ENCODE results near the gene AP1B1. TPM values are rescaled to one million over a fixed set of nuclear protein-coding genes. Genes with fewer than 3 reads are reported as not detected.

The AP1B1 gene
- total RNA-seq, 1 experiment from 2014 or later: 101 TPM

DNA sequence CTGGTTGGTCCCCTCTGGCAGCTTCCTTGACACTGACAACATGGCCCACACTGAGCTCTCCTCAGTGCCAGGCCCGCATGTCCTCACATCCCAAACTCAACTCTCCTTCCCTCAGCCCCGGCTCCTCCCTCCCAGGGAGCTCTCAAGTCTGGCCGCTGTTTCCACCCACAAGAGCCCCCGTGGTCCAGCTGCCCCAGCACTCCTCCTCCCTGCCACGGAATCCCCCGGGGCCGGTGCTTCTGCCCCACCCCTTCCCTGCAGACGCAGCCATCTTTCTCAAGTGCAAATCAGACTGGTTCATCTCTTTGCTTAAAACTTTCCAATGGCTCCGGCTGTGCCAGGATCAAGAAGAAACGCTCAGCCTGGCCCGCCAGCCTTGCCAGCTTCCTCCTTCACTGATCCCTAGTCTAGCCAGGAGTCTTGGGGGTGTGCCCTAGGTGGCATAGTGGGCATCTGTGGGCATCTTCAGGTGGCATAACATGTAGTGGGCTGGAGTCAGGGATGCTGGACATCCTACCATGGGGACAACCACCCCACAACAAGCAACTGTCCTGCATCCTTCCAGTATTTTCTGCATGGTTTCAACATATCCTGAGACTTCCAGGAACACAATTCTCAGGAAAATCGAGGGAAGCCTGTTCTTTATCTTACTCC is 50.6 kb downstream of the AP1B1 start:
- ChIA-PET CTCF (no interaction called here), POLR2A (no interaction called here)
- Mint-ChIP-seq H3K27ac (ENCODE audit: unreplicated experiment) (no peak overlapping the region), H3K36me3 (ENCODE audit: insufficient read depth, unreplicated experiment) (peaks cover 46% of the 10 kb centered on the region), H3K4me1 (ENCODE audit: low read depth, unreplicated experiment) (peaks cover 4% of the 10 kb centered on the region), H3K27me3 (ENCODE audit: insufficient read depth, unreplicated experiment) (no peaks in the 10 kb centered on the region), H3K4me3 (ENCODE audit: unreplicated experiment) (no peak overlapping the region), H3K9me3 (ENCODE audit: unreplicated experiment) (no peaks in the 10 kb centered on the region)
- H3K4me1 ChIP-seq: peaks cover 6% of the 10 kb centered on the region; the same call in 1 of the 2 replicates
- DNase-seq: no peak
- no TSS peak for BruUV-seq (replicated peaks)
- H3K9me3 ChIP-seq: no peaks in the 10 kb centered on the region
- TF ChIP-seq, protein P1, sequence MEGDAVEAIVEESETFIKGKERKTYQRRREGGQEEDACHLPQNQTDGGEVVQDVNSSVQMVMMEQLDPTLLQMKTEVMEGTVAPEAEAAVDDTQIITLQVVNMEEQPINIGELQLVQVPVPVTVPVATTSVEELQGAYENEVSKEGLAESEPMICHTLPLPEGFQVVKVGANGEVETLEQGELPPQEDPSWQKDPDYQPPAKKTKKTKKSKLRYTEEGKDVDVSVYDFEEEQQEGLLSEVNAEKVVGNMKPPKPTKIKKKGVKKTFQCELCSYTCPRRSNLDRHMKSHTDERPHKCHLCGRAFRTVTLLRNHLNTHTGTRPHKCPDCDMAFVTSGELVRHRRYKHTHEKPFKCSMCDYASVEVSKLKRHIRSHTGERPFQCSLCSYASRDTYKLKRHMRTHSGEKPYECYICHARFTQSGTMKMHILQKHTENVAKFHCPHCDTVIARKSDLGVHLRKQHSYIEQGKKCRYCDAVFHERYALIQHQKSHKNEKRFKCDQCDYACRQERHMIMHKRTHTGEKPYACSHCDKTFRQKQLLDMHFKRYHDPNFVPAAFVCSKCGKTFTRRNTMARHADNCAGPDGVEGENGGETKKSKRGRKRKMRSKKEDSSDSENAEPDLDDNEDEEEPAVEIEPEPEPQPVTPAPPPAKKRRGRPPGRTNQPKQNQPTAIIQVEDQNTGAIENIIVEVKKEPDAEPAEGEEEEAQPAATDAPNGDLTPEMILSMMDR (IDR thresholded peaks at IDR 0.05; ENCODE audit: insufficient read depth in 1 of 2, low read depth in 1 of 2, low read length in 1 of 2, severe bottlenecking in 1 of 2, unreplicated experiment in 1 of 2): no peak
- no peaks in the 10 kb centered on the region for H3K27me3 ChIP-seq (replicated peaks; ENCODE audit: control insufficient read depth, insufficient read depth, low read length)
- peaks cover 1% of the 10 kb centered on the region for H3K36me3 ChIP-seq (ENCODE audit: control insufficient read depth, insufficient read depth, low read length)
- intact Hi-C loops (cut with micrococcal nuclease; ENCODE audit: unreplicated experiment): no loop called here
- H3K4me3 ChIP-seq (ENCODE audit: low read depth, low read length): no peak overlapping the region

GRCh38 chr22:29336751-29337490 is 51.4 kb downstream of the AP1B1 start:
- Histone ChIP-seq H3K36me3 (ENCODE audit: control insufficient read depth, insufficient read depth, low read length) (peaks cover 1% of the 10 kb centered on the region), H3K27me3 (replicated peaks; ENCODE audit: control insufficient read depth, insufficient read depth, low read length) (no peaks in the 10 kb centered on the region), H3K4me1 (no peaks in the 10 kb centered on the region), H3K9me3 (no peaks in the 10 kb centered on the region), H3K4me3 (ENCODE audit: low read depth, low read length) (no peak overlapping the region)
- Mint-ChIP-seq H3K4me3 (ENCODE audit: unreplicated experiment) (no peak overlapping the region), H3K27me3 (ENCODE audit: insufficient read depth, unreplicated experiment) (no peaks in the 10 kb centered on the region), H3K36me3 (ENCODE audit: insufficient read depth, unreplicated experiment) (peaks cover 48% of the 10 kb centered on the region), H3K27ac (ENCODE audit: unreplicated experiment) (no peak overlapping the region), H3K9me3 (ENCODE audit: unreplicated experiment) (no peaks in the 10 kb centered on the region), H3K4me1 (ENCODE audit: low read depth, unreplicated experiment) (no peaks in the 10 kb centered on the region)
- no TSS peak for BruUV-seq (replicated peaks)
- CTCF ChIA-PET: interaction anchor here (0.5 kb wide), 1 partner anchor 32 kb away, joined by 4 read pairs; no protein-coding TSS in a partner anchor
- intact Hi-C loops (cut with micrococcal nuclease; ENCODE audit: unreplicated experiment): no loop called here
- TF ChIP-seq, protein P1 (IDR thresholded peaks at IDR 0.05; ENCODE audit: insufficient read depth in 1 of 2, low read depth in 1 of 2, low read length in 1 of 2, severe bottlenecking in 1 of 2, unreplicated experiment in 1 of 2): no peak
- POLR2A ChIA-PET: no interaction called here
- DNase-seq: no peak

DNA sequence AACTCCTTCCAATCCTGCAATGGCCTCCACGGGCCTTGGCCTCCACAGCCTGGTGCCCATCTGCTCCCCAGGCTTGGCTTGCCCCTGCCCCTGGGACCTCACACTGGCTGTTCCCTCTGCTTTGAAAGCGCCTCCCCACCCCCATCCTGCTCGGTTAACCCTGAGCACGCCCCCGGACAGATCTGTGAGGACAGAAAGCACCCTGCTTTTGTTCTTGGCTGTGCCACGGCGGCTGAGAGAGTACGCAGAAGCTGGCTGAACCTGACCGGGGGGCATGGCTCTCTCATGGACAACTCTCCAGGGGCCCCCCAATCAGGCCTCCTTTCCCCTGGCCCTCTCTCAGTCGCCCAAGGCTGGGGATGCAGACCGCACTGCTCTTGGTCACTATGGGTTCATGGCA is 52.7 kb downstream of the AP1B1 start:
- Mint-ChIP-seq H3K4me3 (ENCODE audit: unreplicated experiment) (no peak overlapping the region), H3K9me3 (ENCODE audit: unreplicated experiment) (no peaks in the 10 kb centered on the region), H3K36me3 (ENCODE audit: insufficient read depth, unreplicated experiment) (peaks cover 36% of the 10 kb centered on the region), H3K4me1 (ENCODE audit: low read depth, unreplicated experiment) (no peaks in the 10 kb centered on the region), H3K27ac (ENCODE audit: unreplicated experiment) (no peak overlapping the region), H3K27me3 (ENCODE audit: insufficient read depth, unreplicated experiment) (no peaks in the 10 kb centered on the region)
- Histone ChIP-seq H3K4me1 (no peaks in the 10 kb centered on the region), H3K36me3 (ENCODE audit: control insufficient read depth, insufficient read depth, low read length) (peaks cover 1% of the 10 kb centered on the region), H3K27me3 (replicated peaks; ENCODE audit: control insufficient read depth, insufficient read depth, low read length) (no peaks in the 10 kb centered on the region), H3K4me3 (ENCODE audit: low read depth, low read length) (no peak overlapping the region), H3K9me3 (no peaks in the 10 kb centered on the region)
- TF ChIP-seq, protein P1 (IDR thresholded peaks at IDR 0.05; ENCODE audit: insufficient read depth in 1 of 2, low read depth in 1 of 2, low read length in 1 of 2, severe bottlenecking in 1 of 2, unreplicated experiment in 1 of 2): no peak
- intact Hi-C loops (cut with micrococcal nuclease; ENCODE audit: unreplicated experiment): no loop called here
- CTCF ChIA-PET: no interaction called here
- DNase-seq: no peak
- no TSS peak for BruUV-seq (replicated peaks)
- POLR2A ChIA-PET: no interaction called here
